Urinary bladder (tissue), 2 donors: ENCODE measurements around the gene ATG2B. TPM values are rescaled to one million over a fixed set of nuclear protein-coding genes. Genes with fewer than 3 reads are reported as not detected.

Experiments used
- polyA plus RNA-seq: library from polyadenylated mRNA; stranded (reverse); fragments of 200-250 nt; gene quantifications from one replicate; pipeline ENCODE4 v1.2.3, GENCODE V29; 2013
- small RNA-seq: library from RNA; depleted of rRNA; stranded (forward); fragments of <200 nt; gene quantifications from one replicate; pipeline ENCODE3, GENCODE V24; 2014
- total RNA-seq: library from RNA; depleted of rRNA; stranded (reverse); fragments of >200 nt; gene quantifications from one replicate; pipeline ENCODE4 v1.2.3, GENCODE V29; 2014
- donor health status: healthy.

The ATG2B gene
- total and polyA plus RNA-seq, 2 donors: 8.0 to 52.4 TPM

Small RNAs within 50 kb of the gene (small RNA-seq; reads per million reads assigned to genes)
- gene RNU2-33P: 0.21 reads per million

Other genes with a start within 250 kb of the ATG2B start
- gene BDKRB2, start 158.5 kb downstream of the ATG2B start, total RNA-seq: 10.5 TPM
- 30.5 TPM for gene BDKRB2, start 158.5 kb downstream of the ATG2B start, polyA plus RNA-seq
- 3.0 TPM for gene BDKRB1, start 107.1 kb downstream of the ATG2B start, total RNA-seq
- gene BDKRB1, start 107.1 kb downstream of the ATG2B start, polyA plus RNA-seq: 2.9 TPM
- gene GSKIP, start 185 bp upstream of the ATG2B start, total RNA-seq: 29.2 TPM
- gene GSKIP, start 185 bp upstream of the ATG2B start, polyA plus RNA-seq: 16.9 TPM
- 0.53 TPM for gene AK7, start 28.8 kb upstream of the ATG2B start, total RNA-seq
- gene AK7, start 28.8 kb upstream of the ATG2B start, polyA plus RNA-seq: 0.92 TPM
- gene PAPOLA, start 139.0 kb upstream of the ATG2B start, total RNA-seq: 327 TPM
- gene PAPOLA, start 139.0 kb upstream of the ATG2B start, polyA plus RNA-seq: 70.6 TPM